Measurements from ENCODE around the gene NOL3.

The NOL3 gene

GRCh38 chr16:67154578-67155294, 15.6 kb upstream of the NOL3 start:
- POLR2A ChIA-PET = no interaction called here

GRCh38 chr16:67155295-67156142, 14.8 kb upstream of the NOL3 start:
- TF ChIP-seq, protein P1, sequence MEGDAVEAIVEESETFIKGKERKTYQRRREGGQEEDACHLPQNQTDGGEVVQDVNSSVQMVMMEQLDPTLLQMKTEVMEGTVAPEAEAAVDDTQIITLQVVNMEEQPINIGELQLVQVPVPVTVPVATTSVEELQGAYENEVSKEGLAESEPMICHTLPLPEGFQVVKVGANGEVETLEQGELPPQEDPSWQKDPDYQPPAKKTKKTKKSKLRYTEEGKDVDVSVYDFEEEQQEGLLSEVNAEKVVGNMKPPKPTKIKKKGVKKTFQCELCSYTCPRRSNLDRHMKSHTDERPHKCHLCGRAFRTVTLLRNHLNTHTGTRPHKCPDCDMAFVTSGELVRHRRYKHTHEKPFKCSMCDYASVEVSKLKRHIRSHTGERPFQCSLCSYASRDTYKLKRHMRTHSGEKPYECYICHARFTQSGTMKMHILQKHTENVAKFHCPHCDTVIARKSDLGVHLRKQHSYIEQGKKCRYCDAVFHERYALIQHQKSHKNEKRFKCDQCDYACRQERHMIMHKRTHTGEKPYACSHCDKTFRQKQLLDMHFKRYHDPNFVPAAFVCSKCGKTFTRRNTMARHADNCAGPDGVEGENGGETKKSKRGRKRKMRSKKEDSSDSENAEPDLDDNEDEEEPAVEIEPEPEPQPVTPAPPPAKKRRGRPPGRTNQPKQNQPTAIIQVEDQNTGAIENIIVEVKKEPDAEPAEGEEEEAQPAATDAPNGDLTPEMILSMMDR (IDR thresholded peaks at IDR 0.05; ENCODE audit: control extremely low read depth, extremely low read depth, low read depth, missing control alignments) = peak; percentile 96
- ChIA-PET POLR2A (no interaction called here), CTCF (interaction anchor here (0.6 to 11.2 kb wide), 72 partner anchors 8 to 325 kb away, joined by 3 to 207 read pairs (median 4); partner anchors contain the start of genes CBFB, CES3, E2F4 and EXOC3L1)
- DNase-seq (ENCODE audit: extremely low spot score) = peak; percentile 88

More at GRCh38 chr16:67154578-67155294, 15.6 kb upstream of the NOL3 start:
- TF ChIP-seq, protein P1 (IDR thresholded peaks at IDR 0.05; ENCODE audit: control extremely low read depth, extremely low read depth, low read depth, missing control alignments) = no peak
- DNase-seq (ENCODE audit: extremely low spot score) = no peak
- CTCF ChIA-PET = interaction anchor here (0.7 to 11.2 kb wide), 70 partner anchors 7 to 324 kb away, joined by 3 to 207 read pairs (median 5); partner anchors contain the start of genes CBFB, CES3, E2F4 and EXOC3L1

DNA sequence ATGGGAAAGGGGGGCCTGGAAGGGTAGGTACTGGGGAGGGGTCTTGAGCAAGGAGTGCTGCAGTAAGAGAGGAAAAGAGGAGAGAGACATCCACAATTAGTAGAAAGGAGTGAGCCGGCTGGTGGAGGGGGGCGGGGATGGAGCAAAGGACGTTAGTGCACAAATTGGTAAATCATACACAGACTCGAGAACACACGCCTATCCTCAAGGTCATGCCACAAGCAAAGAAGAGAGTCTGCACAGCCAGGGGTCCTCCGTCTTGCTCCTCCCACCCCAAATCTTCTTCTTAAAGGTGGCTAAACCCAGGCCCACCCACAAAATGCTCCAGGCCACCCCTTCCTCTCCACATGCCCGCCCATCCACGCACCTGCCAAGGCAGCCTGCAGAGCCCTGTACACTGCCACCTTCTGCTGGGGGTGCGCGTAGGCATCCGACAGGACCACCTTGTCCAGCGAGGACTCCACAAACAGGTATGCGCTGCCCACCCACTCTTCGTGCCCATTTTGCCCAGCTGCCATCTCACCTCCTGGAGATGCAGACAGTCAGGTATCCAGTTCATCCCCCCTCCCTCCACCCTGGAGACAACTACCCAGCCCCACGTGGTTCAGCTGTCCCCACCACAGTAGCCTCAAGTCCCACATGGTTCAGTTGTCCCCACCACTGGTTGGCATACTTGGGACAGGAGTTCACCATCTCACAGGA, 14.0 kb upstream of the NOL3 start:
- ChIA-PET CTCF (interaction anchor here (0.7 to 11.2 kb wide), 33 partner anchors 8 to 326 kb away, joined by 3 to 207 read pairs (median 7); partner anchors contain the start of genes CBFB, HSF4, NAE1 and NOL3), POLR2A (no interaction called here)
- DNase-seq (ENCODE audit: extremely low spot score) = no peak
- TF ChIP-seq, protein P1 (IDR thresholded peaks at IDR 0.05; ENCODE audit: control extremely low read depth, extremely low read depth, low read depth, missing control alignments) = no peak

- TF ChIP-seq, protein P1 (IDR thresholded peaks at IDR 0.05; ENCODE audit: control extremely low read depth, extremely low read depth, low read depth, missing control alignments) = no peak
- ChIA-PET POLR2A (interaction anchor here (1.2 kb wide), 1 partner anchor 18 kb away, joined by 4 read pairs; no protein-coding TSS in a partner anchor), CTCF (interaction anchor here (0.7 to 11.2 kb wide), 22 partner anchors 10 to 211 kb away, joined by 3 to 207 read pairs (median 3); partner anchors contain the start of gene NOL3)
- no peak for DNase-seq (ENCODE audit: extremely low spot score)
These were observed 13.1 kb upstream of the NOL3 start for GRCh38 chr16:67157106-67157748.

DNA sequence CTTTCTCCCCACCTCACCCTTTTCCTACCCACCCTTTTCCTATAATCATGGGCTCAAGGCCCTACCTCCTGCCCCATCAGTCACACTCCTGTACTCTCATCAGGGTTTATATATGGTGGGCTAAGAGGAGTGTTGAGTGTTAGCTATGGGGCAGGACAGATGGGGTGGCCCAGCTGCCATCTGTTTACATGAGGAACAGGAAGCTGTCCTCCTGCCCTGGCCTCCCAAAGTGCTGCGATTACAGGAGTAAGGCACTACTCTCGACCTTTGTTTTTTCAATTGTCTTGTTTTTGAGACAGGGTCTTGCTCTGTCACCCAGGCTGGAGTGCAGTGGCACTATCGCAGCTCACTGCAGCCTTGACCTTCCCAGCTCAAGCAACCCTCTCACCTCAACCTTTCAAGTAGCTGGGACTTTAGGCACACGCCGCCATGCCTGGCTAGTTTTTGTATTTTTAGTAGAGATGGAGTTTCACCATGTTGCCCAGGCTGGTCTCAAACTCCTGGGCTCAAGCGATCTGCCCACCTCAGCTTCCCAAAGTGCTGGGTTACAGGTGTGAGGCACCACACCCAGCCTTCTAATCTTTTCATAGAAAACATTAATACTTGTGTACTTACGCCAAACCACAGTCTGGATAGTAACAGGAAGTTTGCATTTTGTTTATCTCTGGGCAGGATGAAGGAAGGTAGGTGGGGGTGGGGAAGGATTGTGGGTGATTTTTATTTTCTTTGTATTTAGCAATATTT, 12.3 kb upstream of the NOL3 start:
- TF ChIP-seq, protein P1 (IDR thresholded peaks at IDR 0.05; ENCODE audit: control extremely low read depth, extremely low read depth, low read depth, missing control alignments) = no peak
- CTCF ChIA-PET = interaction anchor here (0.8 to 11.2 kb wide), 27 partner anchors 7 to 212 kb away, joined by 3 to 207 read pairs (median 4); partner anchors contain the start of genes B3GNT9, CES3 and NOL3
- no peak for DNase-seq (ENCODE audit: extremely low spot score)
- POLR2A ChIA-PET = interaction anchor here (0.6 to 1.2 kb wide), 2 partner anchors 17 to 653 kb away, joined by 4 read pairs; no protein-coding TSS in a partner anchor
